Endometrium (tissue), 2 donors: ENCODE measurements around the gene PKLR.
"Not testable (repeated sequence)": the region's sequence is repeated elsewhere in the genome, so short reads cannot be mapped to it uniquely, and the experiment has no call there.

Source experiments
- FAIRE-seq: peaks from 2 replicates; lab custom pipeline; 2012; peaks lifted over from hg19 to GRCh38; lab: Jason Lieb, UNC
- donor health status: control.
- donor health status: control.

The PKLR gene

DNA sequence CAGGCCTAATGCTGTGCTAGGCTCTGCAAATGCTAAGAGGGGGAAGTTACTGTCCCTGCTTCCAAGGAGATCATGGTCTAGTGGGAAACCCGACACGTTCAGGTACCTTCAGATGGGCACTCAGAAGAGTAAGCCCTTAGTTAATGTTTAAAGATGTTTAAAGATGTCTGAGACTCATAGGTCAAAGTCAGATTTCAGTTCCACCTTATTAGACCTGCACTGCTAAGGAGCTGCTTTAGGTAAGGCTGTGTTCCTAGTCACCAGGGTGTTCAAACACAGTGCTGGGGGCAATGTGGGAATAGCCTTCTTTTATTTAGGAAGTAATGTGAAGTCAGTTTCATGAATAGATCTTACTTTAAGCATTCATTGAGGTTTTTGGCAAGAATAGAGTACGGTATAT is 15.7 kb upstream of the PKLR start:
- no peak for FAIRE-seq

GRCh38 chr1:155313261-155313660 is 12.0 kb upstream of the PKLR start:
- FAIRE-seq = no peak

GRCh38 chr1:155309423-155310021 is 8.3 kb upstream of the PKLR start:
- no peak for FAIRE-seq

DNA sequence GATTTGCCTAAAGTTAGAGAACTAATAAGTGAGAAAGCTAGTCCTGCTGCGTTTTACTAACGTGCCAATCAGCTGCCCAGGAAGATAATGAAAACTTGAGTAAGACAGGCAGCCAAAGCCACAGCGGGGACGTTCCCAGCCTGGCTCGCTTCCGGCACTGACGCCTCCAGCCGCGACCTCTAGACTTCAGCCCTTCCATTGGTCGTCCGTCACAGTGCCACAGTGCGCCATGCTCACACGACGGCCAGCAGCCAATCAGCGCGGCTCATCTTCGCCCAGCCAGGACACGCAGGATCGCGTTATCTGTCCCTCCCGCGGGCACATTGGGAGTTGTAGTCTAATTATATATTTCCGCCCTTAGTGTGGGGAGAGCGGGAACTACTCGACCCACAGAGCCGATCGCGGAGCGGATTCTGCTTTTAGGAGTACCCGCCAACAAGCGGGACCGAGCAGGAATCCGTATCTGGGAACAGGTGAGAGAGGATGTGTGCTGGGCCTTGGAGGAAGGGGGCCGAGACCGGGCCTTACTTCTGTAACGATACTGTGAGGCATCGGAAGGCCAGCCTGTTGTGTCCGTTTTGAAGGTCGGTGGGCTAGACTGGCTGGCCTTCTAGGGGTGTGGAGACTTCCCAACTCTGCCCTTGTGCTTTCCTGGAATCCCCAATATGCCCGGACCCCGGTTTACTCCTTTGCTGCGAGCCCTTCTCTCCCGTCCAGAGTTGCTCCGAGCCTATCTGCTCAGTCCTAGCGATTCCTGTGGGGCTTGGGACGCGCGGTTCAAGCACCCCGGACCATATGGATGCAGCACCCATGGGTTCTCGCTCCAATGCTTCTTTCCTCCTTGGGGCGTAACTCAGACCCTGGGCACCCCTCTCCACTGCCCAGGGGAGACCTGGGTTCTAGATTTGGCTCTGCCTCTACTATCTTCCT is 7.5 kb upstream of the PKLR start, which contains the start of gene FDPS:
FDPS (plus strand) TSS at position 374 of the 930 bp plus-strand sequence. CDS start 924 bp downstream, outside the sequence.
- peak; percentile 96 for FAIRE-seq

DNA sequence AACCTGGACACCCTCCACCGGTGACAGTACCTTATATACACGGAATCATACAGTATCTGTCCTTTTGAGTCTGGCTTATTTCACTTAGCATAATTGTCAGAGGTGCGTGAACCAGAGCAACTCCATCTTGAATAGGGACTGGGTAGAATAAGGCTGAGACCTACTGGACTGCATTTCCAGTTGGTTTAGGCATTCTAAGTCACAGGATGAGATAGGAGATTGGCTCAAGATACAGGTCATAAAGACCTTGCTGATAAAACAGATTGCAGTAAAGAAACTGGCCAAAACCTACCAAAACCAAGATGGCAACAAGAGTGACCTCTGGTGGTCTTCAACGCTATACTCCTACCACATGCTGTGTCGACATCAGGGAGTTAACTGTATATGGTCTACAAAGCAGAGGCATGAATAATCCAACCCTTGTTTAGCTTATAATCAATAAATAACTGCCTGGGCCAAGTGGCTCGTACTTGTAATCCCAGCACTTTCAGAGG is 6.1 kb upstream of the PKLR start:
- no peak for FAIRE-seq

- no peak for FAIRE-seq
These were observed 4.7 kb upstream of the PKLR start for GRCh38 chr1:155305881-155306391.

DNA sequence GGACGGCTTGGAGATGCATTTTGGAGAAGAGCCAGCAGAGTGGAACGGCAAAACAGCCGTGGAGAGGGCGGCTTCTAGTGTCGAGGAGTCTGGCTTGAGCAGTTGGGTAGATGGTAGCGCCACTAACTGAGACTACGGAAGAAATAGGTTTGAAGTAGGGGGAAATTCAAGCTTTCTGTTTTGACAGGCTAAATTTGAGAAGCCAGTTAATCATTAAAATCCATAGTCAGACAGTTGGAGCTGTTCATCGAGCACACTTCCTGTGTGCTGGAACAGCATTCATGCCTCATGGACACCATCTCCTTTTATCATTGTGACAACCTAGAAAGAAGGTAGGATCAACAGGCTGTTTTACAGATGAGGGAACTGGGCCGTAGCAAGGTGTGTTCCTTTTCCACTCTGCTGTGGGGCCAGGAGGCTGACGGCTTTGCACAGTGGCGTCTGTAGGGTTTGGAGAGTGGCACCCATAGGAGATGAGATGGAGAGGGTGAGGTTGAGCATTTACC is 3.4 kb upstream of the PKLR start:
- FAIRE-seq = no peak

DNA sequence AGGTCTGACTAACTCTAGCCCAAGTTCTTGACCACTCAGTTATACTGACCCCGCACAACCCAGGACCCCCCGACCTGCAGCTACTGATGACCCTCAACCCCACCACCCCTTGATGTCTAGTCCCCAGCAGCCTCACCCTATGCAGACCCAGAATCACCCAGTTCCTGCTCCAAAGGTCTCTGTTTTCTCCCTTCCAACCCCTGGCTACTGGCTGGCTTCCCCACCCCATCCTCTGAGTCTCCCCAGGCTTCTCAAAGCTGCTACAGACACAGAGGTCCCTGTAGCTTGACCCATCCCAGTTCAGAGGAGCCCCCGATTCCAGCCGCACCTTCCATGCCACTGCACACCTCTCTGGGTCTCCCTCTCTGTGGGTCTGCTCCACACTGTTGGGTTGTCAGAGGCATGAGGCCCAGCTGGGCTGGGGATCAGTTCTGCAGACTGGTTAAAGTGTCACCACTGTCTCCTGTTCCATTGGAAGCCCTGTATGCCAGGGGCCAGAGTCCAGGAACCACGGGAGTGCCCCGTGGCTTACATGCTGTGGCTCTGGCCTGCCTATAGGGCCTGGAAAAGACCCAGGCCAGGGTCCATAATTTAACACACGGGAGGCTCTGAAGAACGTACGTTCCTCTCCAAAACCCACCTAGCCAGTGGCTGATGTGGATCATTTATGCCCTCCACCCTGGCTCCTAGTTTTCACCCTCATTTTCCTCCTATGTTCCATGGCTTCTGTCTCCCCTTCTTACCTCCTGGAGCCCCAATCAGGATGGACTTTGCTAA is 497 bp downstream of the PKLR start:
- no peak for FAIRE-seq

DNA sequence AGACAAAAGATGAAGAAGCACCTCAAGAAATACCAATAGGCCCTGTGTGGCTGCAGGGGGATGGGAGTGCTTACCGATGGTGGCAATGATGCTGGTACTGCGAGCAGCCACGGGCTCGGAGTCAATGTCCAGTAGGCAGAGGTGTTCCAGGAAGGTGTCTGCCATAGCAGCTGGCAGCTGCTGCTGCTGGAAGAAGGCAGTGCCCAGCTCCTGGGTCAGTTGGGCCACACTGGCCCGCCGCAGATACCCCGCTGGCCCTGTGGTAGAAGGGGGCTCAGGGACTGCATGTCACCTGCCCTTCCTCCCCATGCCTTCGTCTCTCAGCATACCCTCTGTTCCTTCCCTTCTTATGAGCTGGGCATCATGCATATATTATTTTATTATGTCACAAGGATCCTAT is 1.2 kb downstream of the PKLR start:
- FAIRE-seq = no peak

DNA sequence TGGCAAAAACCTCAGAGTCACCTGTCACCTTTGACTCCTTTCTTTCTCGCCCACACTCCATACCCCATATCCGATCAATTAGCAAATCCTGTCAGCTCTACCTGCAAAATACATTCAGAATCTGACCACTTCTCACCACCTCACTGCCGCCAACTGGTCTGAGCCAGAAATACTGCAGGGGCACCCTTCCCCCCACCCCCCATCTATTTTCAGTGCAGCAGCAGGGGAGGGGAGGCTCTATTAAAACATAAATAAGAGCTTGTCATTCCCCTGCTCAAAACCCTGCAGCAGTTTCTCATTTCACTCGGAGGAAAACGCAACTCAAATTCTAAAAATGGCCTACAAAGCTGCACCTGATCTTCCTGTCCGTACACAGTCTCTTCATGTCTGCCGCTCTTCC is 3.9 kb downstream of the PKLR start:
- FAIRE-seq = no peak

DNA sequence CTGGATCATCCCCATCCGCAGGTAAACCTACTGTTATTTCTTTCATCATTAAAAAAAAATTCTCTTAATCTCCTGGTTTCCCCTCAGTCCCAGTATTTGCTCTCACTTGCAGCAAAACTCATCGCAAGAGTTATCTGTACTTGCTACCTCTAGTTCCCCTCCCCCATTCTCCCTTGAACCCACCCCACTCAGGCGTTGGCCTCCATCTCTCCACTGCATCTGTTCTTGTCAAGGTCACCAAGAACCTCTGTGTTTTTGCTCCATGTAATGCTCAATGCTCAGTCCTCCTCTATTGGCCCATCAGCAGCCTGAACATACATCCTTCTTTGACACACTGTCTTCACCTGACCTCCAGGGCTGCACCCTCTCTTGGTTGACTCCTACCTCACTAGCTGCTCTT is 4.6 kb downstream of the PKLR start:
- no peak for FAIRE-seq

GRCh38 chr1:155295942-155296267 is 5.3 kb downstream of the PKLR start:
- no peak for FAIRE-seq

- FAIRE-seq = no peak
These were observed 5.9 kb downstream of the PKLR start for GRCh38 chr1:155295183-155295941.

DNA sequence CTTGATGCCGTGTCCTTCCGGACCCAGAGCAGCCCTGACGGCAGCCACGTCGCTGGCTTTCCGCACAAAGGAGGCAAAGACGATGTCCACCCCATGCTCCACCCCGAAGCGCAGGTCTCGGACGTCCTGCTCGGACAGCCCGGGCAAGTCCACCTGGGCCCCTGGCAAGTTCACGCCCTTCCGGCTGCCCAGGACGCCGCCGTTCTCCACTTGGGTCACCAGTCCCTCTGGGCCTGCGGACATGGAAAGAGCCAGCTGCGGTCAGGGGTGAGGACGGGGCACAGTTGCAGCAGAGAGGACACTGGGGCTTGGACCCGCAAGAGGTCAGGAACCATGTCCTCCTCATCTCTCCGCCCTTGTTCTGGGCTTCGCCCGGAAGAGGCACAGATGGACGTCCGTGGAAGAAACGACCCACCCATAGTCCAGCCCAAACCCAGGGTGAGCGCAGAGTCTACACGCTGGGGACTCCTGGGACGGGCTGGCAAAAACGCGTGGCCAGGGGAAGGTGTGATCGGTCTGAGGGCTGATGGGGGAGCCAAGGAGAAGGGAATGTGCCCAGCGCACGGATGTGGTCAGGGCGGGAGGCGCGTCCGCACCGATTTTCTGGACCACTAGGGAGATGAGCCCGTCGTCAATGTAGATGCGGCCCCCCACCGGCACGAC is 6.6 kb downstream of the PKLR start:
- FAIRE-seq = no peak

- FAIRE-seq = no peak
These were observed 8.0 kb downstream of the PKLR start for GRCh38 chr1:155293086-155293749.

- FAIRE-seq = not testable (repeated sequence)
These were observed 10.2 kb downstream of the PKLR start for GRCh38 chr1:155291006-155291405.

- no peak for FAIRE-seq
These were observed 13.2 kb downstream of the PKLR start for GRCh38 chr1:155287987-155288543.

- no peak for FAIRE-seq
These were observed 14.7 kb downstream of the PKLR start for GRCh38 chr1:155286544-155286943.

DNA sequence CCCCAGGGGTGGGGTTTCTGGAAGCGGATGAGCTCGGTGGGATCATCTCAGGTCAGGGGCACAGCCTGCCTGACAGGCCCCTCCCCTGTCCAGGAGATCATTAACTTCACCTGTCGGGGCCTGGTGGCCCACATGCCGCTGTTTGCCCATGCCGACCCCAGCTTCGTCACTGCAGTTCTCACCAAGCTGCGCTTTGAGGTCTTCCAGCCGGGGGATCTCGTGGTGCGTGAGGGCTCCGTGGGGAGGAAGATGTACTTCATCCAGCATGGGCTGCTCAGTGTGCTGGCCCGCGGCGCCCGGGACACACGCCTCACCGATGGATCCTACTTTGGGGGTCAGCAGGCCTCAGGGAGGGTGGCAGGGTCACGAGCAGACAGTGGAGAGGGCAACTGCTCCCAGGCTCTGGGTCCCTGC is 15.6 kb downstream of the PKLR start:
- no peak for FAIRE-seq

- no peak for FAIRE-seq
These were observed 16.2 kb downstream of the PKLR start for GRCh38 chr1:155285063-155285462.
